ENCODE data around the gene VASP.

Gene VASP

GRCh38 chr19:45496349-45496953 lies 10.8 kb upstream of the VASP start:
- no peaks in the 10 kb centered on the region for H3K9me3 ChIP-seq (ENCODE audit: severe bottlenecking)
- peak overlapping the region; percentile 92 for H3K4me3 ChIP-seq (ENCODE audit: low read depth, low read length)
- peaks cover 39% of the 10 kb centered on the region for H3K36me3 ChIP-seq
- no peak for TF ChIP-seq CTCF (IDR thresholded peaks at IDR 0.05; ENCODE audit: low read depth, low read length)
- H3K27me3 ChIP-seq (ENCODE audit: insufficient read depth, low read depth, severe bottlenecking): no peaks in the 10 kb centered on the region
- peak overlapping the region; percentile 94 for H3K27ac ChIP-seq
- DNase-seq: peak; percentile 50

GRCh38 chr19:45497791-45498190 lies 9.5 kb upstream of the VASP start:
- peaks cover 29% of the 10 kb centered on the region for H3K36me3 ChIP-seq
- H3K9me3 ChIP-seq (ENCODE audit: severe bottlenecking): no peaks in the 10 kb centered on the region
- H3K4me3 ChIP-seq (ENCODE audit: low read depth, low read length): peak overlapping the region; percentile 43
- no peak for DNase-seq
- peak overlapping the region; percentile 51 for H3K27ac ChIP-seq
- H3K27me3 ChIP-seq (ENCODE audit: insufficient read depth, low read depth, severe bottlenecking): no peaks in the 10 kb centered on the region
- TF ChIP-seq CTCF (IDR thresholded peaks at IDR 0.05; ENCODE audit: low read depth, low read length): no peak

- H3K4me3 ChIP-seq (ENCODE audit: low read depth, low read length): peak within 1 kb of the TSS; percentile 43
- H3K27ac ChIP-seq: peak within 1 kb of the TSS; percentile 53
- no peaks in the 10 kb centered on the region for H3K9me3 ChIP-seq (ENCODE audit: severe bottlenecking)
- DNase-seq: peak; percentile 86
- no peaks in the 10 kb centered on the region for H3K27me3 ChIP-seq (ENCODE audit: insufficient read depth, low read depth, severe bottlenecking)
- TF ChIP-seq CTCF (IDR thresholded peaks at IDR 0.05; ENCODE audit: low read depth, low read length): no peak
- H3K36me3 ChIP-seq: peaks cover 21% of the 10 kb centered on the region
Measured at GRCh38 chr19:45498411-45499195, 8.7 kb upstream of the VASP start, which contains the start of gene PPM1N. Gene PPM1N, plus strand, starts transcription at chr19:45498443. Its CDS starts 30 bp downstream, at chr19:45498473.

GRCh38 chr19:45499196-45500180 lies 7.8 kb upstream of the VASP start:
- peak; percentile 80 for DNase-seq
- Histone ChIP-seq H3K4me3 (ENCODE audit: low read depth, low read length) (peak overlapping the region; percentile 43), H3K27me3 (ENCODE audit: insufficient read depth, low read depth, severe bottlenecking) (no peaks in the 10 kb centered on the region), H3K36me3 (peaks cover 12% of the 10 kb centered on the region), H3K9me3 (ENCODE audit: severe bottlenecking) (no peaks in the 10 kb centered on the region), H3K27ac (peak overlapping the region; percentile 48; the same call in 1 of the 2 replicates)
- no peak for TF ChIP-seq CTCF (IDR thresholded peaks at IDR 0.05; ENCODE audit: low read depth, low read length)

- Histone ChIP-seq H3K27me3 (ENCODE audit: insufficient read depth, low read depth, severe bottlenecking) (no peaks in the 10 kb centered on the region), H3K9me3 (ENCODE audit: severe bottlenecking) (no peaks in the 10 kb centered on the region), H3K27ac (no peak overlapping the region), H3K4me3 (ENCODE audit: low read depth, low read length) (no peak overlapping the region), H3K36me3 (no peaks in the 10 kb centered on the region)
- TF ChIP-seq CTCF (IDR thresholded peaks at IDR 0.05; ENCODE audit: low read depth, low read length): no peak
- DNase-seq: no peak
Measured at GRCh38 chr19:45500918-45501729, 6.2 kb upstream of the VASP start.

Data from WERI-Rb-1 (cell line).